ENCODE measurements around the gene CTBP2.

Gene CTBP2

GRCh38 chr10:124977161-124977560 is 183.2 kb downstream of the CTBP2 start:
- DNase-seq (ENCODE audit: low read depth) = no peak

GRCh38 chr10:124975977-124976514 is 184.3 kb downstream of the CTBP2 start:
- DNase-seq (ENCODE audit: low read depth) = no peak

GRCh38 chr10:124974131-124974530 is 186.2 kb downstream of the CTBP2 start:
- DNase-seq (ENCODE audit: low read depth) = no peak

- DNase-seq (ENCODE audit: low read depth) = no peak
Measured at GRCh38 chr10:124972637-124973036, 187.7 kb downstream of the CTBP2 start.

GRCh38 chr10:124971276-124971675 is 189.1 kb downstream of the CTBP2 start:
- no peak for DNase-seq (ENCODE audit: low read depth)

GRCh38 chr10:124967255-124967654 is 193.1 kb downstream of the CTBP2 start:
- no peak for DNase-seq (ENCODE audit: low read depth)

- no peak for DNase-seq (ENCODE audit: low read depth)
Measured at GRCh38 chr10:124966008-124966407, 194.4 kb downstream of the CTBP2 start.

GRCh38 chr10:124963866-124964720 is 196.3 kb downstream of the CTBP2 start:
- DNase-seq (ENCODE audit: low read depth) = no peak

- no peak for DNase-seq (ENCODE audit: low read depth)
Measured at GRCh38 chr10:124962421-124962820, 197.9 kb downstream of the CTBP2 start.

- no peak for DNase-seq (ENCODE audit: low read depth)
Measured at GRCh38 chr10:124961248-124961570, 199.2 kb downstream of the CTBP2 start.

- DNase-seq (ENCODE audit: low read depth) = no peak
Measured at GRCh38 chr10:124959564-124959963, 200.8 kb downstream of the CTBP2 start.

- DNase-seq (ENCODE audit: low read depth) = no peak
Measured at GRCh38 chr10:124957404-124957947, 202.9 kb downstream of the CTBP2 start.

- DNase-seq (ENCODE audit: low read depth) = no peak
Measured at GRCh38 chr10:124956764-124957163, 203.6 kb downstream of the CTBP2 start.

- no peak for DNase-seq (ENCODE audit: low read depth)
Measured at GRCh38 chr10:124955868-124956267, 204.5 kb downstream of the CTBP2 start.

- no peak for DNase-seq (ENCODE audit: low read depth)
Measured at GRCh38 chr10:124955243-124955642, 205.1 kb downstream of the CTBP2 start.

GRCh38 chr10:124953421-124953820 is 206.9 kb downstream of the CTBP2 start:
- DNase-seq (ENCODE audit: low read depth) = no peak

- no peak for DNase-seq (ENCODE audit: low read depth)
Measured at GRCh38 chr10:124952123-124952522, 208.2 kb downstream of the CTBP2 start.

GRCh38 chr10:124949543-124949942 is 210.8 kb downstream of the CTBP2 start:
- DNase-seq (ENCODE audit: low read depth) = no peak

- DNase-seq (ENCODE audit: low read depth) = no peak
Measured at GRCh38 chr10:124946945-124947344, 213.4 kb downstream of the CTBP2 start.

- no peak for DNase-seq (ENCODE audit: low read depth)
Measured at GRCh38 chr10:124944982-124945381, 215.4 kb downstream of the CTBP2 start.

GRCh38 chr10:124943301-124944092 is 216.9 kb downstream of the CTBP2 start:
- no peak for DNase-seq (ENCODE audit: low read depth)

GRCh38 chr10:124942317-124943169 is 217.8 kb downstream of the CTBP2 start:
- no peak for DNase-seq (ENCODE audit: low read depth)

All from stimulated activated CD8-positive, alpha-beta memory T cell treated with anti-CD3 and anti-CD28 coated beads, Interleukin-12 subunit alpha, Interleukin-12 subunit beta, amount 100 ng/mL, for 4 hours (primary cell).